ENCODE measurements around the gene YJEFN3. TPM values are rescaled to one million over a fixed set of nuclear protein-coding genes. Genes with fewer than 3 reads are reported as not detected.

The YJEFN3 gene
- total RNA-seq, 1 donor from 2014 or later, result 2.6 TPM

DNA sequence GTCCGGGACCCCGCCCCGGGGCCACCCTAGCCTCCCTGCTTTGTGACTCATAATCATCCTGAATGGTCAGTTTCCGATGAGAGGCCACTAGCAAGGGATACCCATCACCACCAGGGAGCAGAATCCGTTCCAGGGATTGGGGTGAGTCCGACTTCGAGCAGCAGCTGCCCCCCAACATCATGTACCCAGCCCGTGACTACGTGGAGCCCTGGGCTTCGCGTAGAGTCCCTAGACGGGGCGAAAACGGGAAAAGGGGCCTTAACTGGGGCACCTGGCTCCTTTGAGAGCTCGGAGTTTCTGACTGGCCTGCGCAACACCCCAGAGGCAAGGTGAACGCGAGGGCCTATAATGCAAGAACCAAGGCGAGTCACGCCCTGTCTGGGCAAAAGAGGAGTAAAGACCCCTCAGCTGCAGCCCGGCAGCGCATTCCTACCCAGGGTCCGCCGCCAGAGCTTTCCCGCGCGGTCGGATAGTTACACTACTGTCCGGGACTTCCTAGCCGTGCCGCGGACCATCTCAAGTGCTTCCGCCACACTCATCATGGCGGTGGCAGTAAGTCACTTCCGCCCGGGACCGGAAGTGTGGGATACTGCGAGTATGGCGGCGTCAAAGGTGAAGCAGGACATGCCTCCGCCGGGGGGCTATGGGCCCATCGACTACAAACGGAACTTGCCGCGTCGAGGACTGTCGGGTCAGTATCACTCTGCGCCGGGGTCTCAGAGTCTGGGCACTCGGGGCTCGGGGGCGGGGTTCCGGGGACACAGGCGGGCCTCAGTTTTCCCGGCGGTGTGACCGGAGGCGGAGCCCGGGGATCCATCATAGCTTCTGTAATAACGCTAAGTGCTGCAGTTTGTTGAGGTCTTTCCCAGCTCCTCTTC lies 12.8 kb upstream of the YJEFN3 start, which contains the start of gene NDUFA13:
NDUFA13 (plus strand) TSS at position 584 of the 878 bp plus-strand sequence; CDS start at position 598, 14 bp downstream.
- no peak within 1 kb of the TSS for H3K27ac ChIP-seq
- peak; percentile 95 for DNase-seq (ENCODE audit: low spot score)
- TF ChIP-seq, protein P1, sequence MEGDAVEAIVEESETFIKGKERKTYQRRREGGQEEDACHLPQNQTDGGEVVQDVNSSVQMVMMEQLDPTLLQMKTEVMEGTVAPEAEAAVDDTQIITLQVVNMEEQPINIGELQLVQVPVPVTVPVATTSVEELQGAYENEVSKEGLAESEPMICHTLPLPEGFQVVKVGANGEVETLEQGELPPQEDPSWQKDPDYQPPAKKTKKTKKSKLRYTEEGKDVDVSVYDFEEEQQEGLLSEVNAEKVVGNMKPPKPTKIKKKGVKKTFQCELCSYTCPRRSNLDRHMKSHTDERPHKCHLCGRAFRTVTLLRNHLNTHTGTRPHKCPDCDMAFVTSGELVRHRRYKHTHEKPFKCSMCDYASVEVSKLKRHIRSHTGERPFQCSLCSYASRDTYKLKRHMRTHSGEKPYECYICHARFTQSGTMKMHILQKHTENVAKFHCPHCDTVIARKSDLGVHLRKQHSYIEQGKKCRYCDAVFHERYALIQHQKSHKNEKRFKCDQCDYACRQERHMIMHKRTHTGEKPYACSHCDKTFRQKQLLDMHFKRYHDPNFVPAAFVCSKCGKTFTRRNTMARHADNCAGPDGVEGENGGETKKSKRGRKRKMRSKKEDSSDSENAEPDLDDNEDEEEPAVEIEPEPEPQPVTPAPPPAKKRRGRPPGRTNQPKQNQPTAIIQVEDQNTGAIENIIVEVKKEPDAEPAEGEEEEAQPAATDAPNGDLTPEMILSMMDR (IDR thresholded peaks at IDR 0.05), result peak; percentile 24
- no peak for TF ChIP-seq EZH2phosphoT487 (IDR thresholded peaks at IDR 0.05)
- H3F3A ChIP-seq (ENCODE audit: low read depth), result no peaks in the 10 kb centered on the region
- Mint-ChIP-seq H3K27ac (peak within 1 kb of the TSS; percentile 90), H3K4me1 (peaks cover 12% of the 10 kb centered on the region), H3K4me3 (peak within 1 kb of the TSS; percentile 96), H3K27me3 (ENCODE audit: insufficient read depth, low read depth) (no peaks in the 10 kb centered on the region), H3K9me3 (no peaks in the 10 kb centered on the region), H3K36me3 (peaks cover 16% of the 10 kb centered on the region)
- H3K79me2 ChIP-seq (ENCODE audit: low read depth), result peaks cover 48% of the 10 kb centered on the region
- peak within 1 kb of the TSS; percentile 90 for H3K4me2 ChIP-seq
- peak within 1 kb of the TSS; percentile 93 for H2AFZ ChIP-seq (replicated peaks)
- no peaks in the 10 kb centered on the region for H3K27me3 ChIP-seq
- H3K36me3 ChIP-seq, result no peaks in the 10 kb centered on the region
- peaks cover 15% of the 10 kb centered on the region for H4K20me1 ChIP-seq (ENCODE audit: low read depth)
- H3K4me3 ChIP-seq, result peak within 1 kb of the TSS; percentile 72
- H3K4me1 ChIP-seq, result no peaks in the 10 kb centered on the region
- H3K9ac ChIP-seq, result peak within 1 kb of the TSS; percentile 10
- no peaks in the 10 kb centered on the region for H3K9me3 ChIP-seq (ENCODE audit: low read depth)

GRCh38 chr19:19517235-19517619 lies 11.5 kb upstream of the YJEFN3 start:
- H3K36me3 Mint-ChIP-seq, result peaks cover 19% of the 10 kb centered on the region
- DNase-seq (ENCODE audit: low spot score), result no peak
- H3K4me1 ChIP-seq, result no peaks in the 10 kb centered on the region
- H3K27ac Mint-ChIP-seq, result no peak overlapping the region
- peaks cover 12% of the 10 kb centered on the region for H3K4me1 Mint-ChIP-seq
- no peak overlapping the region for H2AFZ ChIP-seq (replicated peaks)
- peaks cover 24% of the 10 kb centered on the region for H4K20me1 ChIP-seq (ENCODE audit: low read depth)
- H3K9me3 ChIP-seq (ENCODE audit: low read depth), result no peaks in the 10 kb centered on the region
- TF ChIP-seq, protein P1 (IDR thresholded peaks at IDR 0.05), result no peak
- H3K27me3 Mint-ChIP-seq (ENCODE audit: insufficient read depth, low read depth), result no peaks in the 10 kb centered on the region
- H3K4me2 ChIP-seq, result peak overlapping the region; percentile 90
- H3K36me3 ChIP-seq, result peaks cover 4% of the 10 kb centered on the region
- H3K27me3 ChIP-seq, result no peaks in the 10 kb centered on the region
- H3K4me3 Mint-ChIP-seq, result peak overlapping the region; percentile 96
- no peak overlapping the region for H3K9ac ChIP-seq
- H3K4me3 ChIP-seq, result peak overlapping the region; percentile 72
- no peaks in the 10 kb centered on the region for H3K9me3 Mint-ChIP-seq
- H3K27ac ChIP-seq, result no peak overlapping the region
- H3F3A ChIP-seq (ENCODE audit: low read depth), result no peaks in the 10 kb centered on the region
- peaks cover 62% of the 10 kb centered on the region for H3K79me2 ChIP-seq (ENCODE audit: low read depth)

- no peaks in the 10 kb centered on the region for H3K9me3 ChIP-seq (ENCODE audit: low read depth)
- peaks cover 19% of the 10 kb centered on the region for H3K36me3 Mint-ChIP-seq
- no peak overlapping the region for H3K4me3 Mint-ChIP-seq
- H3K4me3 ChIP-seq, result no peak overlapping the region
- peaks cover 4% of the 10 kb centered on the region for H3K36me3 ChIP-seq
- no peaks in the 10 kb centered on the region for H3F3A ChIP-seq (ENCODE audit: low read depth)
- no peak overlapping the region for H3K27ac Mint-ChIP-seq
- no peaks in the 10 kb centered on the region for H3K27me3 ChIP-seq
- no peak overlapping the region for H2AFZ ChIP-seq (replicated peaks)
- no peaks in the 10 kb centered on the region for H3K9me3 Mint-ChIP-seq
- H3K4me1 Mint-ChIP-seq, result peaks cover 29% of the 10 kb centered on the region
- TF ChIP-seq EZH2phosphoT487 (IDR thresholded peaks at IDR 0.05) (no peak), EZH2 (IDR thresholded peaks at IDR 0.05) (no peak)
- TF ChIP-seq, protein P1 (IDR thresholded peaks at IDR 0.05), result no peak
- H3K27ac ChIP-seq, result no peak overlapping the region
- H3K4me1 ChIP-seq, result peaks cover 9% of the 10 kb centered on the region
- no peak overlapping the region for H3K4me2 ChIP-seq
- H3K79me2 ChIP-seq (ENCODE audit: low read depth), result peaks cover 99% of the 10 kb centered on the region
- H3K27me3 Mint-ChIP-seq (ENCODE audit: insufficient read depth, low read depth), result peaks cover 2% of the 10 kb centered on the region
- no peak overlapping the region for H3K9ac ChIP-seq
- no peak for DNase-seq (ENCODE audit: low spot score)
- peaks cover 61% of the 10 kb centered on the region for H4K20me1 ChIP-seq (ENCODE audit: low read depth)
These were observed 7.7 kb upstream of the YJEFN3 start for GRCh38 chr19:19520989-19521388.
